Karpas-422 (cell line): ENCODE measurements around the gene MYOT. TPM values are rescaled to one million over a fixed set of nuclear protein-coding genes. Genes with fewer than 3 reads are reported as not detected.
"Not testable (repeated sequence)": the region's sequence is repeated elsewhere in the genome, so short reads cannot be mapped to it uniquely, and the experiment has no call there.

Experiments
- DNase-seq: peaks from one replicate; pipeline ENCODE4 v3.0.0-alpha.2; 2015
- H2AFZ ChIP-seq: fragments of 200-600 bp; sonication (generic); 2 replicates; pipeline ENCODE4 v1.6.1; 2014; ENCODE audit warnings: antibody characterized with exemption, low read length, mixed read lengths
- H3K27ac ChIP-seq: fragments of 200-600 bp; sonication (generic); 2 replicates; pipeline ENCODE4 v1.5.1; 2014; ENCODE audit warnings: mild to moderate bottlenecking, low read length, moderate library complexity
- H3K27me3 ChIP-seq: fragments of 200-600 bp; sonication (generic); 2 replicates; pipeline ENCODE4 v1.6.1; 2014; ENCODE audit warnings: low read length, mixed read lengths
- H3K36me3 ChIP-seq: fragments of 200-600 bp; sonication (generic); 2 replicates; pipeline ENCODE4 v1.6.1; 2014; ENCODE audit warnings: low read length, mixed read lengths; ENCODE audit not compliant: insufficient read depth
- H3K4me1 ChIP-seq: fragments of 200-600 bp; sonication (generic); 2 replicates; pipeline ENCODE4 v1.6.1; 2014; ENCODE audit warnings: mild to moderate bottlenecking, low read length, mixed read lengths
- H3K4me2 ChIP-seq: fragments of 200-600 bp; sonication (generic); 2 replicates; pipeline ENCODE4 v1.6.1; 2014; ENCODE audit warnings: low read length, low read depth, mild to moderate bottlenecking; ENCODE audit not compliant: poor library complexity, severe bottlenecking
- H3K4me3 ChIP-seq: fragments of 200-600 bp; sonication (generic); 2 replicates; pipeline ENCODE4 v1.5.1; 2014; ENCODE audit warnings: mild to moderate bottlenecking, antibody characterized with exemption, low read length, mixed read lengths
- H3K79me2 ChIP-seq: fragments of 200-600 bp; sonication (generic); 2 replicates; pipeline ENCODE4 v1.6.1; 2014; ENCODE audit warnings: mild to moderate bottlenecking, low read length, mixed read lengths
- H3K9ac ChIP-seq: fragments of 200-600 bp; sonication (generic); 2 replicates; pipeline ENCODE4 v1.6.0; 2014; ENCODE audit warnings: low read length
- H3K9me2 ChIP-seq: fragments of 200-600 bp; sonication (generic), shearing (Covaris generic); replicated peaks from 2 replicates; pipeline ENCODE4 v1.6.0; 2014; ENCODE audit warnings: mild to moderate bottlenecking, low read length, moderate library complexity; ENCODE audit not compliant: insufficient read depth
- H3K9me3 ChIP-seq: fragments of 300-700, 200-600 bp; sonication (generic); 2 replicates; pipeline ENCODE4 v1.6.1; 2014; ENCODE audit warnings: low read length, mixed read lengths
- H4K20me1 ChIP-seq: fragments of 200-600 bp; sonication (generic); 2 replicates; pipeline ENCODE4 v1.6.1; 2014; ENCODE audit warnings: mild to moderate bottlenecking, antibody characterized with exemption, low read length, low read depth; ENCODE audit not compliant: insufficient read depth
- total RNA-seq: library from RNA; depleted of rRNA; stranded (reverse); fragments of >200 nt; shearing (Covaris generic); gene quantifications from 2 replicates; pipeline ENCODE4 v1.2.3, GENCODE V29; 2014; ENCODE audit warnings: low replicate concordance

MYOT gene
- total RNA-seq, 1 experiment from 2014 or later: not detected

- H3K4me2 ChIP-seq: peak overlapping the region; percentile 52
- no peaks in the 10 kb centered on the region for H4K20me1 ChIP-seq
- H3K4me3 ChIP-seq: no peak overlapping the region; the same call in 1 of the 2 replicates
- H3K9ac ChIP-seq: no peak overlapping the region
- no peaks in the 10 kb centered on the region for H3K27me3 ChIP-seq
- no peaks in the 10 kb centered on the region for H3K9me3 ChIP-seq
- no peaks in the 10 kb centered on the region for H3K9me2 ChIP-seq
- peaks cover 14% of the 10 kb centered on the region for H3K4me1 ChIP-seq
- H2AFZ ChIP-seq: peak overlapping the region; percentile 46; the same call in 1 of the 2 replicates
- DNase-seq: peak; percentile 53
- no peak overlapping the region for H3K27ac ChIP-seq
- no peaks in the 10 kb centered on the region for H3K79me2 ChIP-seq
- H3K36me3 ChIP-seq: no peaks in the 10 kb centered on the region
Measured at GRCh38 chr5:137858223-137858916, 9.3 kb upstream of the MYOT start.

- no peaks in the 10 kb centered on the region for H3K9me2 ChIP-seq
- 0 out of 2 replicates have a peak overlapping the region, but pooled peaks have one; percentile 32 for H2AFZ ChIP-seq
- no peak for DNase-seq
- no peaks in the 10 kb centered on the region for H3K27me3 ChIP-seq
- no peaks in the 10 kb centered on the region for H3K36me3 ChIP-seq
- no peak overlapping the region for H3K4me3 ChIP-seq
- no peaks in the 10 kb centered on the region for H4K20me1 ChIP-seq
- no peak overlapping the region for H3K9ac ChIP-seq
- H3K79me2 ChIP-seq: no peaks in the 10 kb centered on the region
- H3K27ac ChIP-seq: no peak overlapping the region
- peak overlapping the region; percentile 52 for H3K4me2 ChIP-seq
- H3K9me3 ChIP-seq: no peaks in the 10 kb centered on the region
- peaks cover 14% of the 10 kb centered on the region for H3K4me1 ChIP-seq
Measured at GRCh38 chr5:137858954-137859353, 8.7 kb upstream of the MYOT start.

- Histone ChIP-seq H3K9me2 (no peaks in the 10 kb centered on the region), H3K27me3 (no peaks in the 10 kb centered on the region), H3K9me3 (no peaks in the 10 kb centered on the region), H3K79me2 (no peaks in the 10 kb centered on the region), H4K20me1 (no peaks in the 10 kb centered on the region), H3K4me1 (peaks cover 14% of the 10 kb centered on the region), H3K27ac (no peak overlapping the region), H3K9ac (no peak overlapping the region), H3K4me3 (no peak overlapping the region), H2AFZ (no peak overlapping the region), H3K36me3 (no peaks in the 10 kb centered on the region), H3K4me2 (no peak overlapping the region)
- DNase-seq: no peak
Measured at GRCh38 chr5:137862251-137862650, 5.4 kb upstream of the MYOT start.

GRCh38 chr5:137863653-137864052 is 4.0 kb upstream of the MYOT start:
- not testable (repeated sequence) for H3K4me3 ChIP-seq, H3K9me2 ChIP-seq, H3K4me2 ChIP-seq, H2AFZ ChIP-seq, H3K27me3 ChIP-seq, H3K9ac ChIP-seq, DNase-seq, H3K79me2 ChIP-seq, H3K4me1 ChIP-seq, H4K20me1 ChIP-seq, H3K27ac ChIP-seq, H3K36me3 ChIP-seq, H3K9me3 ChIP-seq

GRCh38 chr5:137866541-137867388 is 895 bp upstream of the MYOT start:
- Histone ChIP-seq H3K9me2 (no peaks in the 10 kb centered on the region), H2AFZ (no peak overlapping the region), H3K9ac (no peak overlapping the region), H3K27ac (no peak overlapping the region), H3K9me3 (no peaks in the 10 kb centered on the region), H3K4me2 (no peak overlapping the region), H3K4me1 (0 out of 2 replicates have a peak, but pooled peaks cover 3% of the 10 kb centered on the region), H3K36me3 (no peaks in the 10 kb centered on the region), H3K27me3 (no peaks in the 10 kb centered on the region; the same call in 1 of the 2 replicates), H3K4me3 (no peak overlapping the region), H4K20me1 (no peaks in the 10 kb centered on the region), H3K79me2 (no peaks in the 10 kb centered on the region)
- no peak for DNase-seq

GRCh38 chr5:137870647-137871339 is 3.1 kb downstream of the MYOT start:
- H3K27ac ChIP-seq: no peak overlapping the region
- DNase-seq: no peak
- no peak overlapping the region for H3K4me2 ChIP-seq

GRCh38 chr5:137871571-137871970 is 3.9 kb downstream of the MYOT start:
- Histone ChIP-seq H3K9me3 (no peaks in the 10 kb centered on the region), H3K4me2 (no peak overlapping the region), H3K36me3 (no peaks in the 10 kb centered on the region), H3K9ac (no peak overlapping the region), H3K79me2 (no peaks in the 10 kb centered on the region), H3K4me1 (0 out of 2 replicates have a peak, but pooled peaks cover 3% of the 10 kb centered on the region), H3K9me2 (no peaks in the 10 kb centered on the region), H2AFZ (no peak overlapping the region), H3K4me3 (no peak overlapping the region), H4K20me1 (no peaks in the 10 kb centered on the region), H3K27ac (no peak overlapping the region), H3K27me3 (no peaks in the 10 kb centered on the region; the same call in 1 of the 2 replicates)
- DNase-seq: no peak

More at GRCh38 chr5:137870647-137871339, 3.1 kb downstream of the MYOT start:
- no peaks in the 10 kb centered on the region for H3K36me3 ChIP-seq
- no peak overlapping the region for H3K9ac ChIP-seq
- no peak overlapping the region for H2AFZ ChIP-seq
- H4K20me1 ChIP-seq: no peaks in the 10 kb centered on the region
- no peaks in the 10 kb centered on the region for H3K9me3 ChIP-seq
- no peaks in the 10 kb centered on the region for H3K9me2 ChIP-seq
- H3K4me3 ChIP-seq: no peak overlapping the region
- H3K27me3 ChIP-seq: no peaks in the 10 kb centered on the region; the same call in 1 of the 2 replicates
- H3K4me1 ChIP-seq: 0 out of 2 replicates have a peak, but pooled peaks cover 3% of the 10 kb centered on the region
- H3K79me2 ChIP-seq: no peaks in the 10 kb centered on the region

GRCh38 chr5:137872466-137872865 is 4.8 kb downstream of the MYOT start:
- Histone ChIP-seq H3K79me2 (no peaks in the 10 kb centered on the region), H3K27ac (no peak overlapping the region), H3K4me2 (no peak overlapping the region), H3K36me3 (no peaks in the 10 kb centered on the region), H3K9ac (no peak overlapping the region), H3K9me3 (no peaks in the 10 kb centered on the region), H4K20me1 (no peaks in the 10 kb centered on the region), H2AFZ (no peak overlapping the region), H3K27me3 (no peaks in the 10 kb centered on the region; the same call in 1 of the 2 replicates), H3K4me3 (no peak overlapping the region), H3K9me2 (no peaks in the 10 kb centered on the region), H3K4me1 (0 out of 2 replicates have a peak, but pooled peaks cover 3% of the 10 kb centered on the region)
- no peak for DNase-seq
